HL-60/S4 (cell line): ENCODE measurements around the gene DHRS12.

Experiments used
- in situ Hi-C: fragments of 300-500 bp; cut with MboI; formaldehyde crosslinking; loops from 2 replicates; pipeline ENCODE4 v1.14.3; 2022; ENCODE audit warnings: low sequenced_read_pairs

Gene DHRS12

GRCh38 chr13:51785712-51786424, 18.1 kb downstream of the DHRS12 start:
- in situ Hi-C loops, result no loop called here

GRCh38 chr13:51784097-51784496, 19.9 kb downstream of the DHRS12 start:
- in situ Hi-C loops, result no loop called here

- in situ Hi-C loops, result no loop called here
Observed at GRCh38 chr13:51783428-51784094, 20.4 kb downstream of the DHRS12 start.

GRCh38 chr13:51782026-51782710, 21.8 kb downstream of the DHRS12 start:
- in situ Hi-C loops, result no loop called here

GRCh38 chr13:51781246-51782022, 22.5 kb downstream of the DHRS12 start:
- in situ Hi-C loops, result no loop called here

- in situ Hi-C loops, result no loop called here
Observed at GRCh38 chr13:51780099-51780498, 23.9 kb downstream of the DHRS12 start.

GRCh38 chr13:51778392-51778791, 25.6 kb downstream of the DHRS12 start:
- in situ Hi-C loops, result no loop called here

GRCh38 chr13:51777921-51778320, 26.0 kb downstream of the DHRS12 start:
- in situ Hi-C loops, result no loop called here

- in situ Hi-C loops, result no loop called here
Observed at GRCh38 chr13:51776179-51776578, 27.8 kb downstream of the DHRS12 start.

- in situ Hi-C loops, result no loop called here
Observed at GRCh38 chr13:51773515-51773914, 30.4 kb downstream of the DHRS12 start.

- in situ Hi-C loops, result no loop called here
Observed at GRCh38 chr13:51772781-51773180, 31.2 kb downstream of the DHRS12 start.

- in situ Hi-C loops, result no loop called here
Observed at GRCh38 chr13:51772105-51772455, 31.9 kb downstream of the DHRS12 start.

GRCh38 chr13:51771418-51772104, 32.4 kb downstream of the DHRS12 start:
- in situ Hi-C loops, result no loop called here

GRCh38 chr13:51770681-51771417, 33.1 kb downstream of the DHRS12 start:
- in situ Hi-C loops, result no loop called here

GRCh38 chr13:51770160-51770559, 33.8 kb downstream of the DHRS12 start:
- in situ Hi-C loops, result no loop called here

- in situ Hi-C loops, result no loop called here
Observed at GRCh38 chr13:51769455-51770127, 34.4 kb downstream of the DHRS12 start.

GRCh38 chr13:51768976-51769375, 35.0 kb downstream of the DHRS12 start:
- in situ Hi-C loops, result no loop called here

- in situ Hi-C loops, result no loop called here
Observed at GRCh38 chr13:51768378-51768921, 35.5 kb downstream of the DHRS12 start.

GRCh38 chr13:51767100-51767499, 36.9 kb downstream of the DHRS12 start:
- in situ Hi-C loops, result no loop called here
